CD4-positive, alpha-beta T cell treated with Interferon alpha-2 for 1 hour (primary cell): ENCODE data around the gene ATRAID.
"Not testable (repeated sequence)": the region's sequence is repeated elsewhere in the genome, so short reads cannot be mapped to it uniquely, and the experiment has no call there.

ENCODE experiments used
- DNase-seq, 2 donors: peaks; one replicate each; pipeline ENCODE4 v3.0.0-alpha.2; 2020 to 2022

Gene ATRAID

DNA sequence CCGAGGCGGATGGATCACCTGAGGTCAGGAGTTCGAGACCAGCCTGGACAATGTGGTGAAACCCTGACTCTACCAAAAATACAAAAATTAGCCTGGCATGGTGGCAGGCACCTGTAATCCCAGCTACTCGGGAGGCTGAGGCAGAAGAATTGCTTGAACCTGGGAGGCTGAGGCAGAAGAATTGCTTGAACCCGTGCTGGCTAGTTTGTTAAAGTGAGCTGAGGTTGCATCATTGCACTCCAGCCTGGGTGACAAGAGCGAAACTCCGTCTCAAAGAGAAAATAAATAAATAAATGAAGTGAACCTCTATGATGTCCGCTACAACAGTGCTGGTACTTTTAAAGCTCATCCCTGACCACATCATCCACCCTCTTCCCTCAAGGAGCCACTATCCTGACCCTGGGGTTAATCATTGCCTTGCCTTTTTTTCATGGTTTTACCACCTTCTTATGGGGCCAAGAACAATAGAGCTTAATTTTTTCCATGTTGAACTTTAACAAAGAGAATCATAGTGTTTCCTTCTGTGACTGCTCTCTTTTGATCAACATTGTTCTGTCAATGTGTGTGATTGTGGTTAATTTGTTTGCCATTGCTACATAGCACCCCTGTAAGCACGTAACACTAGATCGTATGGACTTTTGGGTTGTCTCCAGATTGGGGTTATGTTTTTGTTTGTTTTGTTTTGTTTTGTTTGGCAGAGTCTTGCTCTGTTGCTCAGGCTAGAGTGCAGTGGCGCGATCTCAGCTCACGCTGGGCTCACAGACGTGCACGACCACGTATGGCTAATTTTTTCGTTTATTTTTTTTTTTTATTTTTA lies 17.1 kb upstream of the ATRAID start:
- DNase-seq, result no peak

DNA sequence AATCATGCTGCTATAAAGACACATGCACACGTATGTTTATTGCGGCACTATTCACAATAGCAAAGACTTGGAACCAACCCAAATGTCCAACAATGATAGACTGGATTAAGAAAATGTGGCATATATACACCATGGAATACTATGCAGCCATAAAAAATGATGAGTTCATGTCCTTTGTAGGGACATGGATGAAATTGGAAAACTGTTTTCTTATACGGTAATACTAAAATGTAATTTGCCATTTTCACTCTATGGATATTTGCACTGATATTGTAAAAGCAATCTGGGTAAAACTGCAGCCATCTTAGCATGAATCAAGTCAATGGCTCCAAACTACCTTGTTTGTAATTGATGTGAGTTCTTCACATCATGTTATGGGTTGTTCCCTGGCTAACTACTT lies 16.0 kb upstream of the ATRAID start:
- not testable (repeated sequence) for DNase-seq

DNA sequence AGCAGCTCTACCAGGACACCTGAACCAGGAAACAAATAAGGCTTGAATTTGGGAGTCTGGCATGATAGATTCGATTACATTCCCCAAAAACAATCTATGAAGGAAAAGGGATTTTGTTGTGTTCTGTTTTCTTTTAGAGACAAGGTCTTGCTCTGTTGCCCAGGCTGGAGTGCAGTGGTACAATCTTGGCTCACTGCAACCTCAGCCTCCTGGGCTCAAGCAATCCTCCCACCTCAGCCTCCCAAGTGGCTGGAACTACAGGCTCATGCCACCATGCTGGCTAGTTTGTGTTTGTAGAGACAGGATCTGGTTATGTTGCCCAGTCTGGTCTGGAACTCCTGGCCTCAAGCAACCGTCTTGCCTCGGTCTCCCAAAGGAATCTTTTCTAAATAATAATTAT lies 13.8 kb upstream of the ATRAID start:
- DNase-seq, result not testable (repeated sequence)

DNA sequence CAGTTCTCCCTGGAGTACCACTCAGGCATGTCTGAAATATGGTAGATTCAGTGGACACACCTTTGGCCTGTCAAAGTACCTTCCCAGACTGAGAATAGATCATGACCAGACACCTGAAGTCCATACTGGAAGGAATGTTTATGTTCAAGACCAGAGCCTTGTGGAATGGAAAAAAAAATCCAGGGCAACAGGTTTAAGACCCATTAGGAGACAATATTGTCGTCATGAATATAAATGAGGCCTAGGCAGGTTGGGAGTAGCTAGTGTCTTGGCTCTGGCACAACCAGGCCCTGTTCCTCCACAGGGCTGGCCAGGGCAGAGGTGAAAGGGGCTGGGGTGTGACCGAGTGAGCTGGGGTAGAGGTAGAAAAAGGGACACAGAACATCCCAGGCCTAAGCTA lies 13.2 kb upstream of the ATRAID start:
- no peak for DNase-seq

DNA sequence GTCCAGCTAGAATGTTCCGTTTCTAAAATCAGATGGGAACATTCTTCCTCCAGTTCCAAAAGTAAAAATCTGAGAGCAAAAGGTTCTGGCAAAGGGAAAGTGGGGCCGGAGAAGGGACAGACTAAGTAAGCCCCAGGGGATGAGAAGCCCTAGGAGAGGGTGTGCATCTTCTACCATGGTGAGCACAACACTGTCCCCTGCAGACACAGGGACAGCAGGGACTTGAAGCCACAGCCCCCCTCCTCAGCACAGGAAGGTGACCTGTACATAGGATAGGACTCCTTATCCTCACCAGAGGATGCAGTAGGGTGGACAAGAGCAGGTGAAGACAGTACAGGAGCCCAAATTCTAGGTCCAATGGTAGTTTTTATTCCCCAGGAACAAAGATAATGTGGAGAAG lies 12.6 kb upstream of the ATRAID start:
- DNase-seq, result no peak

DNA sequence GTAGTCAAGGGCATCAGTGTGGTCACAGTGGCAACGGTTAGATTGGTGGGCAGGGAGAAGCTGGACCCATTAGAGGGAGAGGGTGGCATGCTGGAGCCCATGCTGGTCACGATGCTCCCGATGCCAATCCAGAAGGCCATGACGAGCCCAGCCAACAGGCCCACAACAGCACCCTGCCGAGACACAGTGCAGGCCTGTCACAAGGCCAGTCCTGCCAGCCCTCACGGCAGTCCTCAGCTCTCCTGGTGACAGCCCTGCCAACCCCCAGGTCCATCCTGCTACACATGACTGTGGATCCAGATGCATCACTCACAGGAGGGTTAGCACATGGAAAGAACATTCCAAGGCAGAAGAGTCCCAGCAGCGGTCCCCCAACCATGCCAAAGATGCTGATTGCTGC lies 10.2 kb upstream of the ATRAID start:
- no peak for DNase-seq

DNA sequence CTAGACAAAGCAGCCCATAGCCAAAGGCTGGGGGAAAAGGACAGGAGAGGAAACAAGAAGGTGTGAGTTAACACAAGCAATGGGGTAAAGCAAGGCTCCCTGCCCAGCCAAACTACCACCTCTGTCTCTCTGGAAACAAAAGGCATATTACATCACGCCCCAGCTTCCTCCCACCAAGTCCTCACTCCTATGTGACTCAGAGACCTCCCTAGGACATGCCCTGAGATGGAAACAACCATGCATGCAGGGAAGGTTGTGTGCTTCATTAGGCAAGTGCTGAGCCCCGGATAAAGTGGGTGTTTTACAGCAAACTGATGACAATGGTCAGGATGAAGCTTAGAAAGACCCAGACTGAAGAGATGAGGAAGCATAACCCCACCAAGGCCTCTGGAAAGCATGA lies 9.0 kb upstream of the ATRAID start:
- DNase-seq, result no peak

DNA sequence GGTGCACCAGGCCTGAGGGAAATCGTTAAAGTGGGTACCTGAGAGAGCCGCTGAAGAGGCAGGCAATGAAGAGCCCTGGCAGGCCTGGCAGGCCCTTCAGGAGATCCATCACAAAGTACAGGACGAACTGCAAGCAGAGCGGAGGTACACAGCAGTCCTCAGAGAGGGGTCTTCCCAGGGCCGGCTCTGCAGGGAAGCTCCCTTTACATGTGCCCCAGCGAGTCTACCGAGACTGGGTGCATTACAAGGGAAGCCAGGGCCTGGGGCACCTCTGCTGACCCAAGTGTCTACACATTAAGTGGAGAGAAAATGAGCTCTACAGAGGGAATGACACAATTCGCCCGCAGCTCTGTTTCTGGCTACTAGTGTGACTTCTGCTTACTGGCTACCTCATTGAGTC lies 8.1 kb upstream of the ATRAID start:
- DNase-seq, result no peak

DNA sequence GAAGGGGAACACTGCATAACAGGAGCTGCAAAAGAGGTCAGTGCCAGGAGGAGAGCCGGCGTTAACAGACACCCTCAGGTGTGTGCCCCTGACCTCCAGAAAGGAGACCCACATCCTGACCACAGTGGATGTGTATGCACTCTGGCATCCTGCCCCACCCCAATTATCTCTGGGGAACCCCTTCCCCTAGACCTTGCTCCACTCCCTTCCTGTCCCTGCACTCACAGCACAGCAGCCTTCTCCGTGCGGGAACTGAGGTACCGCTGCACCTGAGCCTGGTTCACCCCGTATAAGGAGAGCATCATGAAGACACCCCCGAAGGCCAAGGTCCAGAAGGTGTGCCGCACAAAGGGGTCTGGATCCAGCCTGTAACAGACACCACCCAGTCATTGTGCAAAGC lies 7.3 kb upstream of the ATRAID start:
- no peak for DNase-seq

DNA sequence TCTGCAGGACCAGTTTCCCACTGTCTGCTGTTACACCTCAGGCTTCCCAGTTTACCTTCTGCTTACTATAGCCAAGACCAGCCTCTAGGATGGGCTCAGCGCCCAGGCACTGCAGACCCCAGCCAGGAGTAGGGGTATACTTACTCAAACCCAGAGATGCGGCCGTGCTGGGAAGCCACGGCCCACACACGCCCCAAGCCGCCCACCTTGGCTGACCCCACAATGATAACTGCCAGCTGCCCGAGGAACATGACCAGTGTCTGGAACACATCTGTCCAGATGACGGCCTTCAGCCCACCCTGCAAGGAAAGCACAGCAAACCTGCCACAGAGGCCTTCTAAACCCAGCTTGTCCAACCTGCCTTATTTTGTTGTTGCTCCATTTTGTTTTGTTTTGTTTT lies 6.6 kb upstream of the ATRAID start:
- no peak for DNase-seq

DNA sequence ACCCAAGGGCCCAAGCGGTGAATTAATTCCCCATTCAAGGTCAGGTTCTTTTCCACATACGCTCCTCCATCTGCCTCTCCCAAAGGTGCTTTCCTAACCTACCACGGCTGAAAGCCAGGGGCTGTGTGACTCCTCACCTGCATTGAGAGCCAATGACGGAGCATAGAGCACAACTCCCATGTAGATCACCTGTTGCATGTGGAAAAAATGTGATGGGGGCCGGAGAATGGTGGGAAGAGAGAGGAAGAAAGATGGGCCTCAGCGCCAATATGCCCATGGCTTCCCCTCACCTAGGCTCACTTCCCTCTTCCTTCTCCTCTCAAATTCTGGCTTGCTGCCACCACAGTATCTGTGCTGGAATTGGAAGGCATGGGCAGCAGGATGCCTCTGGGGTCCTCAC lies 5.5 kb upstream of the ATRAID start:
- DNase-seq, result no peak

DNA sequence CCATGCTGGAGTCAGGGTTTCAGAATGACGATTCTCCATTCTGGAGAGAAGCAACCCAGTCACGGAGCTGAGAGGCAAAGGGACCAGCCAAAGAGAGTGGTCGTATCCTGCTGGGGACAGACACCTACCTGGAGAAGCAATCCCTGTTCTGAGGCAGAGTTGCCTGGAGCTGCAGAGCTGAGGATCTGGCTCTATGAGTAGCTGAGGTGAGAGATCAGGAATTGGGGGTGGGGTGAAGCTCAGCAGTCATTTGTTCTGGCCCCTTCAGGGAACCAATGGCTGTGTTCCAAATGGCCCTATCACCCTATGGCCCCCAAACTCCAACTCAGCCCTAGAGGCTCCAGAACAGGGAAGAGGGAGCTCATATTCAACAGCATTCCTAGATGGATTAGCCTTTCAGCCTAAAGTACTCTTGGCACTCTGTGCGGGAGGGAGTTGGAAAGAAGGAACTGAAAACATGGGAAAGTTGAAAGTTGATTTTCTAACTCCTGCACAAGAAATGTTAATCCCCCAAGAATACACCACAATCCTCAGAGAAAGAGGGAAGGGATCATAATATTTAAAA lies 3.3 kb upstream of the ATRAID start:
- no peak for DNase-seq

DNA sequence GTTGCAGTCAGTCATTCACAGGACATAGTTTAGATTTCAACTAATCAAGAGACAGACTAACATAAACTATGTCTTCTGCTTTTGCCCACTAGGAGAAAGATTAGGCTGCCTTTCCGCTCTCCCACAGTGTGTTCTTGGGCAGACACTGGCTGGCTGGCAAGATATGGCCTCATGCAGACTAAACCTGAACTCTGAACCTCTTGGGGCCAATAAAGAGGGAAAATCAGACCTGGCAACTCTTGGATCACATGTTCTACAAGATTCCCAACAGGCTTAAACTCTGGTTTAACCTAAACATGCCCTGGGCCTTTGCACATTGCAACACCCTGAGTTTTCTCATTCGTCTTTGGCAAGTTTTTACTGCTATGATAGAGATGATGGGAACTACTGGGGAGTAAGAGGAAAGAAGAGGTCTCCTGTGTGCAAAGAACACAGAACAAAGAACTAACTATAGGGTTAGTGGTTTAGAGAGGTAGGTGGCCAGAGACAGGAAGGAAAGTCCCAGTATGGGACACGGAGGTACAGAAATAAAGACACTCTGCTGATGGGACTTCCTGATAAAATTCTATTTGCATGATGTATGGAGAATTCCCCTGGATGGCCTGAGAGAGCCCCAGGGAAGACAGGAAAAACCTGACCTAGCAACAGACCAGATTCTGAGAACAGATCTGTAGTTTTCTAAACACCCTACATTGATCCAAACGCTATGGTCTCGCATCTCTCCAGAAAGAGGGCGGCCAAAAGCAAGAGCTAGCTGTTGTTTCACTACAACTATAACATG lies 2.0 kb upstream of the ATRAID start:
- no peak for DNase-seq

DNA sequence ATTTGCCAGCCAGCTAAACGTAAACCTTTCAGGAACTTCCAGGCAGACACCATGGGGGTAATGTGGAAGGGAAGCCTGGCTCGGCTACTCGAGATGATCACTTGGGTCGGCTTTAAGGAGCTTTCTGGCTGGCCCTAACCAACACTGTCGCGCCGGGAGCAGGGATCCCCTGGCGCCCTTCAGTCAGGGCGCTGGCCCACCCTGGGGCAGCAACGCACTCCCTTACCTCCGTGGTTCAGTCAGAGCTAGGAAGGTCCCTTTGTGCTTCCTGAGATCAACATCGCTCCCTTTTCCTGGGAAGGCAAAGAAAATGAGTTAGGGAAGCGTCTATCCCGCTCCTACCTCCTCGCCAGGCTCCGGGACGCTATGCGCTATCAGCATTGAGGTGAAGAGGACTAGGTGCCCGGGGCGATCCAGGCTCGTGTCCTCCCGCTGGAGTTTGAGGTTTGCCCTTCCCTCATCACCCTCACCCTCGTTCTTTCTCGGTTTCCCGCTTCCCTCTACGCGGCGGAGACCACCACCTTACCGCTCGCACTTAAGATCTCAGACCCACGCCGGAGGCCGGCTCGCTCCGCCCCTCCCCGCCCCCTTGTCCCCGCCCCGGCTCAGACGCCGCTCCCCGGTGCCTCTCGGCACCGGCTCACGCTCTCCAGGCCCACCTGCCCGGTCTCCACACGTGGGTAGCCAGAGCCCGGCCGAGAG lies 449 bp upstream of the ATRAID start:
- DNase-seq, result no peak

DNA sequence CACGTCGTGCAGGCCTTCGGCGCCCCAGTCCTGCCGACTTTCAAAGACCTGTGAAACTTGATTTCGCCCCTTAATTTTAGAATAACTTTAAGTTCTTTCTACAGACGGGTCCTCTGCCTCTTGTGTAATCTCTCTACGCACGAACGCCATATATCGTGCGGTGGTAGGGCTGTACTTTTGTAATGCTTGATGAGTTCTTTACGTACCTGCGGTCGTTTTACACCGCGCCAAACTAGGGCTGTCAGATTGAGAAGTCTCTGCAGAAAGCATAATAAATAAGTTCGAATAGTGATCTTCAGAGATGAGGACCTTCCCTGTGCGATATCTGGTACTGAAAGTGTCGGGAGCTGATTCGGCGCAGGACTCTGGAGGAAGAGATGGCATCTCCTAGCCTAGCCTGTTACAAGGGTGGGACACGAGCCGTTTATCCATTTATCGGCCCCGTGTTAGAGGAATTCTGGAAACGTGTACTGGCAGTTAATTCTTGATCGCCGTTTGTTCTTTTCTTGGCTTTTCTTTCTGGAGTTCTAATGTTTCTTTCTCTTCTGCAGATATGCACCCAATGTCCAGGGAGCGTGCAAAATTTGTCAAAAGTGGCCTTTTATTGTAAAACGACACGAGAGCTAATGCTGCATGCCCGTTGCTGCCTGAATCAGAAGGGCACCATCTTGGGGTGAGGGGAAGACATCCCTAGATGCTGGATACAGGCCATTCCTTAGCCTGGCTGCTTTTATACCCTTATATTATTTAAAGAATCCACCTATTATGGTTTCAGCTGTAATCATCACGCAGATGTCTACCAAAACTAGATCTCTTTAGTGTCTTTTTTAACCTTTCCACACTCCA lies 1.0 kb downstream of the ATRAID start:
- peak; percentile 64 to 66 for DNase-seq

DNA sequence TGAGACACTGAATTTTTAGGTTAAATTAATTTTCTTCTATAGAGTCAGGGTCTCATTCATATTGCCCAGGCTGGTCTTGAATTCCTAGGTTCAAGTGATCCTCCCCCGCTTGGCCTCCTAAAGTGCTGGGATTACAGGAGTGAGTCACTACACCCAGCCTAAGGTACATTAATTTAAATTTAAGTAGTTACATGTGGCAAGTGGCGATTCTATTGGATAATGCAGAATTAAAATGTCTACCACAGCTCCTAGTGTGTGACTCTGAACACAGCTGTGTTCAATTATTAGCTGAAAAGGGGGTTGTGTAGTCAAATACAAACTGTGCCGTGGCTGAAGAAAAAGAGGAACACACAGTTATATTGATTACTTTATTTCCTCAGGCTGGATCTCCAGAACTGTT lies 3.1 kb downstream of the ATRAID start:
- DNase-seq, result no peak

DNA sequence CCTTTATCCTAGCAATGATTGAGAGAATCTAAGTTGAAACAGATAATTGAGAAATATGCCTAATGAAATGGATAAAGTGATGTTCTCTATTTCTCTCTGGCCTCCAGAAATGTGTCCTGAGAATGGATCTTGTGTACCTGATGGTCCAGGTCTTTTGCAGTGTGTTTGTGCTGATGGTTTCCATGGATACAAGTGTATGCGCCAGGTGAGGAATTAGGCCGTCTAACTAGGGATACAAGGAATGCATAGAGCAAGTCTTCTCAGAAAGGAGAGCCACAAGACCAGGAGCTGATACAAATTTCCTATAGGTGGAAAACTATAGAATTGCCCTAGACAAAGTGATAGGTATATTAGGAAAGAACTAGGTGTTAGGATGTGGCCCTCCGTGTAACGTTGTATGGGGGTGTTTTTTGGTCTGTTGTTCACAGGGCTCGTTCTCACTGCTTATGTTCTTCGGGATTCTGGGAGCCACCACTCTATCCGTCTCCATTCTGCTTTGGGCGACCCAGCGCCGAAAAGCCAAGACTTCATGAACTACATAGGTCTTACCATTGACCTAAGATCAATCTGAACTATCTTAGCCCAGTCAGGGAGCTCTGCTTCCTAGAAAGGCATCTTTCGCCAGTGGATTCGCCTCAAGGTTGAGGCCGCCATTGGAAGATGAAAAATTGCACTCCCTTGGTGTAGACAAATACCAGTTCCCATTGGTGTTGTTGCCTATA lies 4.7 kb downstream of the ATRAID start:
- DNase-seq, result no peak

DNA sequence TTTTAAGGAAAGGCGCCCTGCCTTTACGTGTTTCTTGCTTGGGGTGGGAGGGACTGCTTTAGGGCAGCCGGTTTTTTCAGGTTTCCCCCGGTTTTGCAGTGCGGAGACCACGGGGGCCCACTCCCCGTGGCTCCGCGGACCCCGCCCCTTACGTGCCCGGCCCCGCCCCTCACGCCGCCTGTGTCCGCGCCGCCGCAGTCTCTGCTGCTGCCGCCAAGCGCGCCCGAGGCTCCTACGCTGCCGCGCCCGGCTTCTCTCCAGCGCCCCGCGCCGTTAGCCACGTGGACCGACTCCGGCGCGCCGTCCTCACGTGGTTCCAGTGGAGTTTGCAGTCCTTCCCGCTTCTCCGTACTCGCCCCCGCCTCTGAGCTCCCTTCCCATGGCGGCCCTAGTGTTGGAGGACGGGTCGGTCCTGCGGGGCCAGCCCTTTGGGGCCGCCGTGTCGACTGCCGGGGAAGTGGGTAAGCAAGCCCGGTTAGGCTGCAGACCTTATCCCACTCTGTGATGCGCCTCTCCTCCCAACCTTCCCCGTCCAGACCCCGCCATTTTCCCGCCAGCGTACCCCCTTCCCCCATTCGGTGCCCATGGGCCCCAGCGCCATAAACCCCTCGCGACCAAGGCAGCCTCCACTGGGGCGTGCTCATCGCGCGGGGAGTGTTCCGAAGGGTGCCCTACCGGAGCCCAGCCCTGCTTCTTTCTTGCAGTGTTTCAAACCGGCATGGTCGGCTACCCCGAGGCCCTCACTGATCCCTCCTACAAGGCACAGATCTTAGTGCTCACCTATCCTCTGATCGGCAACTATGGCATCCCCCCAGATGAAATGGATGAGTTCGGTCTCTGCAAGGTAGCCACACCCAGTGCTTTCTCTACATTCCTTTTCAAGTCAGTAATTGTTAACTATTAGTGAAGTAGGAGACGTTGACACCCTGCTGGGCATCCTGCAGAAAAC lies 5.6 kb downstream of the ATRAID start, which contains the start of gene CAD:
TSS of gene CAD (plus strand) at position 197 of the 949 bp plus-strand sequence. CDS start at position 380, 183 bp downstream.
- DNase-seq, result peak; percentile 80 to 89

DNA sequence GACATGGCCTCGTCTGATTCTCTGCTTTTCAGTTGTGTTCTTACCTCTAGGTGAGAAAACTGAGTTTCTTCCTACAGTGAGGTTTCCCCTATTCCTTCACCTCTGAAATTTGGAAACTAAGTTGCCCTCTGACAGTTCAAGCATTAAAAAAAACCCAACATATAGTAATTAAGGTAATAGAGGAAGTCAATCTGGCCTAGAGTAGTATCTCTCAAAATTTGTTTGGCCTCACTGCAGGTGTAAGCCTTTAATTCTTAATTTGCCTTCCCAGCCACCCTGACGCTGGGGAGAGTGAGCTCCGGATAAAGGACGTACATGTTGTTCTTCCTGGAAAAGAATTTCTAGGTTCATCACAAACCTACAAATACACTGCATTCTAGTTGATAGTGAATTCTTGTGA lies 6.8 kb downstream of the ATRAID start:
- no peak for DNase-seq

DNA sequence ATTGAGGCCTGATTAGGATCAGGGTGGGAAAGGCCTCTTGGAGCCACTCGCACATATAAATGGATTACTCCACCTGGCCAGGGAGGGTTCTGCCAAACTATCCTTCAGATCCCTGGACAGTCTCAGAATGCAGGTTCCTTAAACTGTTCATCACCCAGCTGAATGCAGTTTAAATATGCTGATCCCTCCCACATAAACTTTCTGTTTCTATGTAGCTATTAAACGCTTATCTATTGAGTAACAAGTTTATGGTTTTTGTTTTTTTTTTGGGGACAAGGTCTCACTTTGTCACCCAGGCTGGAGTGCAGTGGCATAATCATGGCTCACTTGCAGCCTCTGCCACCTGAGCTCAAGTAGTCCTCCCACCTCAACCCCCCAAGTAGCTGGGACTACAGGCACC lies 7.2 kb downstream of the ATRAID start:
- DNase-seq, result no peak
